ENCODE measurements around the gene DYNC1I1.

The DYNC1I1 gene

GRCh38 chr7:95905167-95905566 is 132.8 kb downstream of the DYNC1I1 start:
- Histone ChIP-seq H3K23ac (ENCODE audit: low read depth, low read length, poor library complexity) (no peak overlapping the region), H3K27ac (replicated peaks; ENCODE audit: low read length) (no peak overlapping the region), H3K14ac (ENCODE audit: low read length) (no peak overlapping the region), H2BK5ac (ENCODE audit: low read length) (no peak overlapping the region), H2AK5ac (ENCODE audit: low read depth, low read length) (no peak overlapping the region), H3K27me3 (ENCODE audit: control insufficient read depth in 3 of 3, insufficient read depth in 3 of 3, low read depth in 1 of 3, low read length in 3 of 3) (peaks cover 0 to 2% (median 0%) of the 10 kb centered on the region in 3 experiments), H3K18ac (ENCODE audit: low read length) (no peak overlapping the region), H3K4me2 (ENCODE audit: insufficient read depth, low read length, poor library complexity, severe bottlenecking) (no peak overlapping the region), H2AFZ (ENCODE audit: low read length) (no peak overlapping the region), H2BK12ac (ENCODE audit: low read length) (no peak overlapping the region), H4K8ac (ENCODE audit: low read depth, low read length) (no peak overlapping the region), H3K79me1 (ENCODE audit: low read depth, low read length) (no peaks in the 10 kb centered on the region), H3K4ac (ENCODE audit: low read length) (no peak overlapping the region), H3K4me3 (ENCODE audit: low read length in 2 of 2) (no peak overlapping the region), H2BK15ac (ENCODE audit: low read length) (no peak overlapping the region), H3K36me3 (replicated peaks in 1 of 2; ENCODE audit: control insufficient read depth in 2 of 2, insufficient read depth in 2 of 2, low read length in 2 of 2) (no peaks in the 10 kb centered on the region), H2BK120ac (ENCODE audit: low read depth, low read length) (no peak overlapping the region), H4K91ac (ENCODE audit: low read depth, low read length, poor library complexity) (no peak overlapping the region), H3K9ac (ENCODE audit: low read depth, low read length, poor library complexity) (no peak overlapping the region), H3K9me3 (replicated peaks in 1 of 2; ENCODE audit: control insufficient read depth in 2 of 2, insufficient read depth in 1 of 2, low read depth in 1 of 2, low read length in 2 of 2) (no peaks in the 10 kb centered on the region), H3K4me1 (ENCODE audit: control insufficient read depth in 2 of 2, insufficient read depth in 1 of 2, low read depth in 1 of 2, low read length in 2 of 2) (peaks cover 0 to 4% of the 10 kb centered on the region in 2 donors)
- WGBS, 2 donors (ENCODE audit: extremely low coverage in 2 of 2, insufficient read length in 2 of 2, insufficient replicate concordance in 1 of 2), result no CpG with 5 or more reads among the region's 3 CpGs
- no peak for DNase-seq (ENCODE audit: low spot score)

- no peak overlapping the region for H3K23ac ChIP-seq (ENCODE audit: low read depth, low read length, poor library complexity)
- no peak overlapping the region for H4K91ac ChIP-seq (ENCODE audit: low read depth, low read length, poor library complexity)
- H3K27me3 ChIP-seq (ENCODE audit: control insufficient read depth in 3 of 3, insufficient read depth in 3 of 3, low read depth in 1 of 3, low read length in 3 of 3), result peaks cover 0 to 7% (median 0%) of the 10 kb centered on the region in 3 experiments
- H3K27ac ChIP-seq (replicated peaks; ENCODE audit: low read length), result no peak overlapping the region
- no peaks in the 10 kb centered on the region for H3K36me3 ChIP-seq (replicated peaks in 1 of 2; ENCODE audit: control insufficient read depth in 2 of 2, insufficient read depth in 2 of 2, low read length in 2 of 2)
- H2AK5ac ChIP-seq (ENCODE audit: low read depth, low read length), result no peak overlapping the region
- peaks cover 0 to 4% of the 10 kb centered on the region in 2 donors for H3K4me1 ChIP-seq (ENCODE audit: control insufficient read depth in 2 of 2, insufficient read depth in 1 of 2, low read depth in 1 of 2, low read length in 2 of 2)
- no peak overlapping the region for H3K18ac ChIP-seq (ENCODE audit: low read length)
- no peak overlapping the region for H3K9ac ChIP-seq (ENCODE audit: low read depth, low read length, poor library complexity)
- H3K9me3 ChIP-seq (replicated peaks in 1 of 2; ENCODE audit: control insufficient read depth in 2 of 2, insufficient read depth in 1 of 2, low read depth in 1 of 2, low read length in 2 of 2), result no peaks in the 10 kb centered on the region
- no peak overlapping the region for H3K14ac ChIP-seq (ENCODE audit: low read length)
- H3K4ac ChIP-seq (ENCODE audit: low read length), result no peak overlapping the region
- H2BK5ac ChIP-seq (ENCODE audit: low read length), result no peak overlapping the region
- H3K4me2 ChIP-seq (ENCODE audit: insufficient read depth, low read length, poor library complexity, severe bottlenecking), result no peak overlapping the region
- no peak overlapping the region for H2BK120ac ChIP-seq (ENCODE audit: low read depth, low read length)
- no peak overlapping the region for H4K8ac ChIP-seq (ENCODE audit: low read depth, low read length)
- no peak overlapping the region for H3K4me3 ChIP-seq (ENCODE audit: low read length in 2 of 2)
- H2BK15ac ChIP-seq (ENCODE audit: low read length), result no peak overlapping the region
- no peak overlapping the region for H2BK12ac ChIP-seq (ENCODE audit: low read length)
- DNase-seq (ENCODE audit: low spot score), result no peak
- no peaks in the 10 kb centered on the region for H3K79me1 ChIP-seq (ENCODE audit: low read depth, low read length)
- H2AFZ ChIP-seq (ENCODE audit: low read length), result no peak overlapping the region
- WGBS, 2 donors (ENCODE audit: extremely low coverage in 2 of 2, insufficient read length in 2 of 2, insufficient replicate concordance in 1 of 2), result no CpG with 5 or more reads among the region's 5 CpGs
Measured at GRCh38 chr7:95906851-95907250, 134.5 kb downstream of the DYNC1I1 start.

- WGBS, 2 donors (ENCODE audit: extremely low coverage in 2 of 2, insufficient read length in 2 of 2, insufficient replicate concordance in 1 of 2), result no CpG with 5 or more reads among the region's 5 CpGs
Measured at GRCh38 chr7:95907337-95907736, 135.0 kb downstream of the DYNC1I1 start.

DNA sequence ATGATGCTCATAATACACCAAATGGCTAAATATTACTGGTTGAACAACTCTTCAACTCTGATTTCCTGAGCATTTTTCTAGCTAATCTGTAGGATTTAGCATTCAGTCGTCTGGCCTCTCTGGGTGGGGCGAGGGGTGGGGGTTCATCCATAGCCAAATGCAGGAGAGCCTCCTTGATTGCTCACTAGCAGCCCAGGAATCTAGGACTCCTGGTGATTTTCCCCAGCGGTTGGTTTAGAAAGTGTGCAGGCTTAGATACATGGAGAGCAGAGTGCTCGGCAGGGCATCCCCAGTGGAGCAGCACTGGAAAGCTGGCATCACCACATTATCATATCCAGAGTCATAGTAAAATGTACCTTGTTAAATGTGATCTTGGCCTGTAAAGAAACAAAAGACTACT is 136.1 kb downstream of the DYNC1I1 start:
- peaks cover 0 to 13% (median 0%) of the 10 kb centered on the region in 3 experiments for H3K27me3 ChIP-seq (ENCODE audit: control insufficient read depth in 3 of 3, insufficient read depth in 3 of 3, low read depth in 1 of 3, low read length in 3 of 3)

More at GRCh38 chr7:95907337-95907736, 135.0 kb downstream of the DYNC1I1 start:
- Histone ChIP-seq H2BK120ac (ENCODE audit: low read depth, low read length) (no peak overlapping the region), H4K8ac (ENCODE audit: low read depth, low read length) (no peak overlapping the region), H3K9me3 (replicated peaks in 1 of 2; ENCODE audit: control insufficient read depth in 2 of 2, insufficient read depth in 1 of 2, low read depth in 1 of 2, low read length in 2 of 2) (no peaks in the 10 kb centered on the region), H2BK12ac (ENCODE audit: low read length) (no peak overlapping the region), H2AFZ (ENCODE audit: low read length) (no peak overlapping the region), H3K4me1 (ENCODE audit: control insufficient read depth in 2 of 2, insufficient read depth in 1 of 2, low read depth in 1 of 2, low read length in 2 of 2) (peaks cover 0 to 4% of the 10 kb centered on the region in 2 donors), H3K18ac (ENCODE audit: low read length) (no peak overlapping the region), H3K14ac (ENCODE audit: low read length) (no peak overlapping the region), H3K27me3 (ENCODE audit: control insufficient read depth in 3 of 3, insufficient read depth in 3 of 3, low read depth in 1 of 3, low read length in 3 of 3) (peaks cover 0 to 7% (median 0%) of the 10 kb centered on the region in 3 experiments), H2AK5ac (ENCODE audit: low read depth, low read length) (no peak overlapping the region), H3K4ac (ENCODE audit: low read length) (no peak overlapping the region), H2BK15ac (ENCODE audit: low read length) (no peak overlapping the region), H3K79me1 (ENCODE audit: low read depth, low read length) (no peaks in the 10 kb centered on the region), H2BK5ac (ENCODE audit: low read length) (no peak overlapping the region), H3K4me2 (ENCODE audit: insufficient read depth, low read length, poor library complexity, severe bottlenecking) (no peak overlapping the region), H3K27ac (replicated peaks; ENCODE audit: low read length) (no peak overlapping the region), H3K4me3 (ENCODE audit: low read length in 2 of 2) (no peak overlapping the region), H3K36me3 (replicated peaks in 1 of 2; ENCODE audit: control insufficient read depth in 2 of 2, insufficient read depth in 2 of 2, low read length in 2 of 2) (no peaks in the 10 kb centered on the region), H3K23ac (ENCODE audit: low read depth, low read length, poor library complexity) (no peak overlapping the region), H4K91ac (ENCODE audit: low read depth, low read length, poor library complexity) (no peak overlapping the region), H3K9ac (ENCODE audit: low read depth, low read length, poor library complexity) (no peak overlapping the region)
- DNase-seq (ENCODE audit: low spot score), result no peak

More for the DNA sequence above, 136.1 kb downstream of the DYNC1I1 start:
- no peak overlapping the region for H3K18ac ChIP-seq (ENCODE audit: low read length)
- H4K8ac ChIP-seq (ENCODE audit: low read depth, low read length), result no peak overlapping the region
- no peak overlapping the region for H3K4me2 ChIP-seq (ENCODE audit: insufficient read depth, low read length, poor library complexity, severe bottlenecking)
- H3K36me3 ChIP-seq (replicated peaks in 1 of 2; ENCODE audit: control insufficient read depth in 2 of 2, insufficient read depth in 2 of 2, low read length in 2 of 2), result no peaks in the 10 kb centered on the region
- no peak overlapping the region for H3K4me3 ChIP-seq (ENCODE audit: low read length in 2 of 2)
- no peak overlapping the region for H3K4ac ChIP-seq (ENCODE audit: low read length)
- no peaks in the 10 kb centered on the region for H3K9me3 ChIP-seq (replicated peaks in 1 of 2; ENCODE audit: control insufficient read depth in 2 of 2, insufficient read depth in 1 of 2, low read depth in 1 of 2, low read length in 2 of 2)
- H2BK15ac ChIP-seq (ENCODE audit: low read length), result no peak overlapping the region
- no peak overlapping the region for H2BK5ac ChIP-seq (ENCODE audit: low read length)
- H3K4me1 ChIP-seq (ENCODE audit: control insufficient read depth in 2 of 2, insufficient read depth in 1 of 2, low read depth in 1 of 2, low read length in 2 of 2), result peaks cover 0 to 6% of the 10 kb centered on the region in 2 donors
- WGBS, 2 donors (ENCODE audit: extremely low coverage in 2 of 2, insufficient read length in 2 of 2, insufficient replicate concordance in 1 of 2), result no CpG with 5 or more reads among the region's 4 CpGs
- H3K14ac ChIP-seq (ENCODE audit: low read length), result no peak overlapping the region
- no peak overlapping the region for H2AK5ac ChIP-seq (ENCODE audit: low read depth, low read length)
- no peaks in the 10 kb centered on the region for H3K79me1 ChIP-seq (ENCODE audit: low read depth, low read length)
- no peak overlapping the region for H2BK120ac ChIP-seq (ENCODE audit: low read depth, low read length)
- H3K9ac ChIP-seq (ENCODE audit: low read depth, low read length, poor library complexity), result no peak overlapping the region
- no peak overlapping the region for H4K91ac ChIP-seq (ENCODE audit: low read depth, low read length, poor library complexity)
- no peak for DNase-seq (ENCODE audit: low spot score)
- H3K23ac ChIP-seq (ENCODE audit: low read depth, low read length, poor library complexity), result no peak overlapping the region
- H2AFZ ChIP-seq (ENCODE audit: low read length), result no peak overlapping the region
- H2BK12ac ChIP-seq (ENCODE audit: low read length), result no peak overlapping the region
- H3K27ac ChIP-seq (replicated peaks; ENCODE audit: low read length), result no peak overlapping the region
